ENCODE results near the gene L1TD1.

DNA sequence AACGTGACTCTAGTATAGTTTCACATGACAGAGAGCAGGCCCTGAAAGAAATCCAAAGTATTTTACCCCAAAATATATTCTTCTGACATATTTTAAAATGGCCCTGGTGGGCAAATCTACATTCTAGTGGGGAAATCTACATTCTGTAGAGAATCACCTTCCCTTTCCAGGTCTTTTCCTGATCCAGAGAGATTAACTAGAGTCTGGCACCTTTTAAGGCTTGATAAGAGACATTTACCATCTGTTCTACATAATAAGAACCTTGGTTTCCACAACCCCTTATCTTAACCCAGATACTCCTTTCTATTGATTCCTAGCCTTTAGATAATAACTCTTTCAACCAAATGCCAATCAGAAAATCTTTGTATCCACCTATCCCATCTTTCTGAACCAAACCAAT lies 17.0 kb upstream of the L1TD1 start:
- TF ChIP-seq POLR2AphosphoS5 (IDR thresholded peaks at IDR 0.05; ENCODE audit: low read depth, low read length) (no peak), SPI1 (IDR thresholded peaks at IDR 0.05; ENCODE audit: low read depth, low read length) (no peak), POLR2A (IDR thresholded peaks at IDR 0.05; ENCODE audit: low read depth, low read length) (no peak), TAF1 (IDR thresholded peaks at IDR 0.05; ENCODE audit: low read depth, low read length) (no peak), PAX5 (IDR thresholded peaks at IDR 0.05; ENCODE audit: insufficient read depth, low read length, severe bottlenecking) (no peak)

Data from GM12891 (cell line).